Endometrial microvascular endothelial cells (primary cell): ENCODE measurements around the gene ADNP2. TPM values are rescaled to one million over a fixed set of nuclear protein-coding genes. Genes with fewer than 3 reads are reported as not detected.

Experiments used
- in situ Hi-C: cut with HindIII; loops from 2 replicates; pipeline ENCODE4 v1.10.0; 2017; ENCODE audit warnings: low sequenced_read_pairs, low pct_unique_long_range_greater_than_20kb; ENCODE audit errors: inconsistent ontology term
- total RNA-seq: library from RNA; depleted of rRNA; stranded (reverse); fragments of >200 nt; gene quantifications from one replicate; pipeline ENCODE4 v1.2.3, GENCODE V29; 2015; ENCODE audit errors: inconsistent ontology term

Gene ADNP2
- total RNA-seq, 1 donor from 2014 or later: 11.3 TPM

DNA sequence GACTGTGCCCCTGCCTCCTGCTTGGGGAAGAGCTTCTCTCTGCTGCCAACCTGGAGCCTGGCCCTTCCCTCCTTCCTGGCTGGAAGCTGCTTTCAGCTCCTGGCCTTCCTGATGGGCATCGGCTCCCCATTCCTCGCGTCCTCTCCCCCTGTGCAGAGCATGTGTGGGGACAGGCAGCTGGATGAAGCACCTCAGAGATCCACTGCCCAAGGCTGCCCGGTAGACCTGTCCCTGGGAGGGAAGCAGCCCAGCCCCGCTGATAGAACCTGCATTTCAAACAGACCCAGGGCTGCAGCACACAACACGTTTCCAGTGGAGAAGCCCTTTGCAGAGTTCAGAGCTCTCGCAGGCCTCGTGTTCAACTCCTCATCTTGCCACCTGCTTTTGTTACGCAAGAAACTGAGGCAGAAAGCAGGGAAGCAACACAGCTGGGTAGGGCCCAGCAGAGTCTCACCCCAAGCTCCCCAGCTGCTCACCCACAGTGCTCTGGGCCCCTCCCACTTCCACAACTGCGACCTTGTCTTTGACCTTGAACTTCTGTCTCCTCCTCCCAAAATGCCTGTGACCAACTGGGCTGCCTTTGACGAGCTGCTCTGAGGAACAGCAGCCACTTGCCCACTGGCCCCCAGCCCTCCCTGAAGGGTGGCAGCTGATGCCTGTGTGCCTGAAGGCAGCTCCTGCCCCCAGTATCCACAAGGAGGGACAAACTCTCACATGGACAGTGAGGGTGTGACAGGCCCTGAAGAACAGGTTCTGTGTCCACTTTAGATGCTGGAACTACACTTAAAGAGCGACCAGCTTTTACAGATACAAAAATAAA lies 72.8 kb downstream of the ADNP2 start:
- in situ Hi-C loops: no loop called here

DNA sequence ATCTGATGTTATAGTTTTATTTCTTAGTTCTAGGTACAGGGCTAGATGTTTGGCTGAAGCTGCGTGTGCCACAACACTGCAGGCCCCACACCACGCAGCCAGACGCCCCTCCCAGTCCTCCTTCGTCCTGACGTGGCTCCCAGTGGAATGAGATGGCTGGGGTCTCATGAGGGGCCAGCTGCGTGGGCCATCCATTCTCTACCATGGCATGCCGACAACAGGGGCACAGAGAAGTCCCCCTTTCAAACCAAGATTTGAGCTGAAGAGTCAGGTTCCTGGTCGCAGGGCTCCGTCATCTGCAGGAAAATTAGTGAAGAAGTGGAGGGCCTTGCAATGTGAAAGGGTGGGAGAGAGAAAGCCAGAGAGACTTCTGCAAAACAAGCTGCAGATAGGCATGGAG lies 73.8 kb downstream of the ADNP2 start:
- in situ Hi-C loops: no loop called here

DNA sequence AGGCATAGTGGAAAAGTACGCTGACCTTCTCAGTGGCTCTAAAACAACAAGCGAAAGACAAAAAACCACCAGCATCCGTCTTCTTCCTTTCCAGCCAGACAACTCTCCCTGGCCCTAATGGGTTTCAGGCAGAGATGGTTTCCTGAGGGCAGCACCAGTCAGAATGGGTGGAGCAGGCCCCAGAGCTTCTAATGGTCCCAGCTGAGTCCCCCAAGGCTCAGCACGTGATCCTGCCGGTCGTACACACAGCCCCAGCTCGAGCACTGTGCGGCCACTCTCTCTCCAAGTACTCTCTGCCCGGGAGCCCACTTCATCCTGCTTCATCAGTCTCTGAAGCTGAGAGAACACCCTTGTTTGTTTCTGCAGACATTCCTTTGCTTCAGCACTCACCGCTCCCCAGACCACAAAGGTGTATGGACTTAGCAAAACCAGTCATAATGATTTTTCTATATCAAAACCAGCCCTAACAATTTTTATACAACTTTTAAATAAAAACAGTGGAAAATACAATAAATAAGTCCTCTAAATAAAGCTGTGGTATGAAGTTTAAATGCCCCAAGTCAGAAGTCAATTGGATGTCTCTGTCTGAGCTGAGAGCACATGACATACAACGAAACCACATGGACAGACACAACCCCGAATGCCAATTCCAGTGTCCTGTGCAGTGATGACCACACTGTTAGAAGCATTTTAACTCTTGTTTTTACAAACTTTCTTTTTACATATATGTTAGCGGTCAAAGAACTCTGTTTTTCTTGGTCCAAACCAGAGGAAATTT lies 74.4 kb downstream of the ADNP2 start:
- in situ Hi-C loops: no loop called here

DNA sequence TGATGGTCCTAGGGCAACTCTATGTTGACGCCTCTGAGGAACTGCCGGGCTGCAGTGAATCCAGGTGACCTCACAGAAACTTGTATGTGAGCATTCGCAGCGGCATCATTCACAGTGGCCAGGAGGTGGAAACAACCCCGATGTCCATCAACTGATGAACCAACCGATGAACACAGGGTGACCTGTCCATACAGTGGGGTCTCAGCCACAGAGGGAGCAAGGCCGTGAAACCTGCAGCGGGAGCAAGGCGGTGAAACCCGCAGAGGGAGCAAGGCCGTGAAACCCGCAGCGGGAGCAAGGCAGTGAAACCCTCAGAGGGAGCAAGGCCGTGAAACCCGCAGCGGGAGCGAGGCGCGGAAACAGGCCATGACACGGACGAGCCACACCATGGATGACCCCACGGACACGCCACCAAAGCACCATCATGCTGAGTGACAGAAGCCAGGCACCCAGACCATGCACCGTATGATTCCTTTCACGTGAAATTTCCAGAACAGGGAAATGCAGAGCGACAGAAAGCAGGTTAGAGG lies 75.2 kb downstream of the ADNP2 start:
- in situ Hi-C loops: no loop called here

DNA sequence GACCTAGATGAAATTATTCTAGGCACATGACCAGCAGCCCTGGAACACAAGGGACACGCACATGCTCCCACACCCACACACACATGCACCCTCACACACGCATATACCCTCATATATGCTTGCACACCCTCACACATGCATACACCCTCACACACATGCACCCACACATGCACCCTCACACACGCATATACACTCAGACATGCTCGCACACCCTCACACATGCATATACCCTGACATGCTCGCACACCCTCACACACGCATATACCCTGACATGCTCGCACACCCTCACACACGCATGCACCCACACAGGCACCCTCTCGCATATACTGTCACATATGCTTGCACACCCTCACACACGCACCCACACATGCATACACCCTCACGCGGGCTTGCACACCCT lies 76.5 kb downstream of the ADNP2 start:
- in situ Hi-C loops: no loop called here

DNA sequence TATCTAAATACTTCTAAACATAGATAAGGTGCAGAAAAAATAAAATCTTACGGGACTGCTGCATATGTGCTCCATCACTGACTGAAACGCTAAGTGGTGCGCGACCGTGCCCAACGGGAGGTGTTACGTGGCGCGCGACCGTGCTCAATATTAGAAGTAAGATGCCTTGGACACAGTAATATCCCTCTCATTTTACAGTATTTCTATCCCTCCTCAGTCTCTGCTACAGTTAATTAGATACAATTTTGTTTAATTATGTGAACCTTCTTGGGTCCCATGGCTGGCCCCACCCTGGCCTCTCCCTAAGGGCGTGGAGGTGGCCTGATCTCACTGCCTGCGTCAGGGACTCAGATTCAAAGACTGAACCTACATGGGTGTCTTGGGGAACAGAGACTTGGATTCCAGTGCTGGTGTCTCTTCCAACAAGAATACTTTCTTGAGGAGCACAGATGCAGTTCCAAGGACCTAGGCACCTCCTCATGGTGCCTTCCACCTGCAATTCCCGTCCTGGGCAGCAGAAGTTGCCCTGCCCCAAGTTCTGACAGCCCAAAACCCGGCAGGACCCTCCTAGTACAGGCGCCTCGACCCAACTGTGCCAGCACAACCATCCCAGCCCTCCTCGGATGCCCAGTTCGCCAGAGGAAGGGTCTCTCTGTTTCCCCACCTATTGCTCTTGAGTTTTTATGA lies 79.0 kb downstream of the ADNP2 start:
- in situ Hi-C loops: no loop called here

DNA sequence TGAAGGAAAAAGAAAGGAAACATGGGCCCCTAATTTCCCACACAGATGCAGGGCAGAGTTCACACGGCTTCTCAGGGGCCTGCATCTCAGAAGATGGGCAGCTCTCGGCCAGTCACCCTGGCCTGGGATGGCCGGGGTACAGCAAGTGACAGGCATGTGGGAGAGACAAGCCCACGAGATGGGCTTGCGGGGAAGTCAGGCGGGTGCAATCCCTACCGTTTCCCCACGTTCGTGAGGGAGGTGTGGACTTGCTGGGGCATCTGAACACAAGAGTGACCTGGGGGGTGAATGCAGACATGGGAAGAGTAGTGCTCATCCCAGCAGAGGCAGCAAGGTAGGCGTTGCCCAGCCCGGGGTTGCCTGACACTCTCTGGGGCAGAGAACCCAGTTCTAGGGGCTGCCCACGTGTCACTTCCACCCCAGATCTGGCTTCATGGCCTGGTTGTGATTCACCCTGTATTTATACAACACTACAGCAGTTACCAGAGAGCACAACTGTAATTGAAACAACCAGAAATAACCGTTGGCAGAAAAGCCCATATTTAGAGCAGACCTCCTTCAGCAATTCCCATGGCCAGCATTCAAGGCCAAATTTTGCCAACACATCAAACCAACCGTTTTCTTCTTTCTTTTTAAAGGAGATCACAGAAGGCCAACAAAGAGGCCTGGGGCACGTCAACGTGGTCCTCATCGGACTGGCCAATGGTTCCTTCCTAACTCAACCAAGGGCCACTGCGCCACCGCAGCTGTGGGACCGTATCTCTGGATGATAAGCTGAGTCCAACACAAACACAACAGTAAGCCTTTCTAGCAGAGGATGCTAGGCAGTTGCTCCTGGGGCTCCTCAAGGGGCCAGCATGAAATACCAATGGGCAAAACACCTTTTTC lies 79.8 kb downstream of the ADNP2 start:
- in situ Hi-C loops: no loop called here

DNA sequence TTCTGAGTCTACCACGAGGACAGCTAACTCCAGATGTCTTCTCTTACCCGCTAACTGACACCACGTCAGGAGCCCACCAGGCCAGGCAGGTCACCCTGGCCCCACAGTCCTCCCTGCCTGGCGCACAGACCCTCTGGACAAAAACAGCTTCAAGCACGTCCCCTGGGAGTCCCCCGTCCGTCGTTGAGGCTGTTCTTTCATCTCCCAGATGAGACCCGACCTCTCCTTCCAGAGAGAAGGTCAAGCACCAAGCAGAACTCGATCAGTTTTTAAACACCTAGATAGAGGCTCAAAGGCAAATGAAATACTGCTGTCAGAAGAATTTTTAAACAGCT lies 80.4 kb downstream of the ADNP2 start:
- in situ Hi-C loops: no loop called here

Other genes starting within 250 kb of the ADNP2 start
- gene SLC66A2, start 157.6 kb upstream of the ADNP2 start, total RNA-seq: 44.9 TPM
- 1.2 TPM for gene HSBP1L1, start 144.6 kb upstream of the ADNP2 start, total RNA-seq
- 59.3 TPM for gene TXNL4A, start 120.7 kb upstream of the ADNP2 start, total RNA-seq
- 29.5 TPM for gene RBFA, start 74.8 kb upstream of the ADNP2 start, total RNA-seq
- gene PARD6G, start 138.3 kb downstream of the ADNP2 start, total RNA-seq: not detected